Measurements from ENCODE around the gene TMEM150B. TPM values are rescaled to one million over a fixed set of nuclear protein-coding genes. Genes with fewer than 3 reads are reported as not detected.

The TMEM150B gene
- total and polyA plus RNA-seq, 2 of the 4 experiments (the other 2 are of a cell fraction), result not detected

DNA sequence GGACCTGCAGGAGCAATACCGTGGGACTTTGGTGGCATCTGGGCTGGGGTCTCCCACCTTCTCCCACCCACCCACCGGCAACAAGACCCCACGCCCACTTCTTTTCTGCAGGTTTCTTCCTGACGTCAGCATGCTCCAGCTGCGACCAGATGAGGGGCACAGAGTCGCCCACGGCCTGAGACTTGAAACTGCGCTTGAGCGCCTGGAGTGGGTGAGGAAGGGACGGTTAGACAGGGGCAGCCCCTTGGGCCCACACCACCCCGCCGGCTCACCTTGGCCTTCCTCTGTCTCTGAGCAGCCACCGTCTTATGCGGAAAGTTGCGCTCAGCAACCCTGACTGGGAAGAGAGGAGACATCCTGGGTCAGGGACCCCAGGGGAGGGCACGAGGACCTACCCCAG is 35.8 kb upstream of the TMEM150B start:
- H3K56ac ChIP-seq (ENCODE audit: extremely low read depth, insufficient read depth, low read length), result no peak overlapping the region
- no peak overlapping the region for H3K27ac ChIP-seq (ENCODE audit: insufficient read depth, low read length)
- H2BK15ac ChIP-seq (ENCODE audit: low read depth, low read length), result no peak overlapping the region
- no peak overlapping the region for H3K18ac ChIP-seq (ENCODE audit: low read depth, low read length)
- H2BK5ac ChIP-seq (ENCODE audit: low read depth, low read length, poor library complexity, severe bottlenecking), result no peak overlapping the region
- no peak overlapping the region for H3K23ac ChIP-seq (ENCODE audit: low read depth, low read length)
- H3K79me1 ChIP-seq (ENCODE audit: low read depth in 1 of 2, low read length in 2 of 2), result peaks cover 0 to 4% of the 10 kb centered on the region in 2 experiments; a peak in 1 of 4 replicates
- no peak overlapping the region for H3K9ac ChIP-seq (ENCODE audit: low read depth, low read length)
- dilution Hi-C loops (cut with HindIII; ENCODE audit: low sequenced_read_pairs, unreplicated experiment) (no loop called here), in situ Hi-C loops (cut with MboI; ENCODE audit: low sequenced_read_pairs) (no loop called here), intact Hi-C loops (cut with micrococcal nuclease) (no loop called here)
- BruUV-seq (replicated peaks), result no TSS peak
- no peak for TF ChIP-seq MXI1 (IDR thresholded peaks at IDR 0.05; ENCODE audit: borderline replicate concordance, low read depth, low read length)
- no peak for TF ChIP-seq RFX5 (IDR thresholded peaks at IDR 0.05; ENCODE audit: low read depth, low read length)
- TF ChIP-seq POLR2A (IDR thresholded peaks at IDR 0.05; ENCODE audit: low read depth, low read length), result no peak
- no peak for TF ChIP-seq USF2 (IDR thresholded peaks at IDR 0.05; ENCODE audit: low read depth, low read length)
- no peak for TF ChIP-seq BHLHE40 (IDR thresholded peaks at IDR 0.05; ENCODE audit: low read depth, low read length)
- TF ChIP-seq MAFK (IDR thresholded peaks at IDR 0.05; ENCODE audit: low read depth, low read length), result no peak
- TF ChIP-seq CHD1 (IDR thresholded peaks at IDR 0.05; ENCODE audit: low read depth, low read length), result no peak
- TF ChIP-seq, protein P1, sequence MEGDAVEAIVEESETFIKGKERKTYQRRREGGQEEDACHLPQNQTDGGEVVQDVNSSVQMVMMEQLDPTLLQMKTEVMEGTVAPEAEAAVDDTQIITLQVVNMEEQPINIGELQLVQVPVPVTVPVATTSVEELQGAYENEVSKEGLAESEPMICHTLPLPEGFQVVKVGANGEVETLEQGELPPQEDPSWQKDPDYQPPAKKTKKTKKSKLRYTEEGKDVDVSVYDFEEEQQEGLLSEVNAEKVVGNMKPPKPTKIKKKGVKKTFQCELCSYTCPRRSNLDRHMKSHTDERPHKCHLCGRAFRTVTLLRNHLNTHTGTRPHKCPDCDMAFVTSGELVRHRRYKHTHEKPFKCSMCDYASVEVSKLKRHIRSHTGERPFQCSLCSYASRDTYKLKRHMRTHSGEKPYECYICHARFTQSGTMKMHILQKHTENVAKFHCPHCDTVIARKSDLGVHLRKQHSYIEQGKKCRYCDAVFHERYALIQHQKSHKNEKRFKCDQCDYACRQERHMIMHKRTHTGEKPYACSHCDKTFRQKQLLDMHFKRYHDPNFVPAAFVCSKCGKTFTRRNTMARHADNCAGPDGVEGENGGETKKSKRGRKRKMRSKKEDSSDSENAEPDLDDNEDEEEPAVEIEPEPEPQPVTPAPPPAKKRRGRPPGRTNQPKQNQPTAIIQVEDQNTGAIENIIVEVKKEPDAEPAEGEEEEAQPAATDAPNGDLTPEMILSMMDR (conservative IDR thresholded peaks at IDR 0.05; ENCODE audit: low read depth, low read length), result no peak
- no peak for TF ChIP-seq ELK1 (IDR thresholded peaks at IDR 0.05; ENCODE audit: borderline replicate concordance, low read depth, low read length)
- TF ChIP-seq MAZ (IDR thresholded peaks at IDR 0.05; ENCODE audit: borderline replicate concordance, low read depth, low read length), result no peak
- TF ChIP-seq SMC3 (IDR thresholded peaks at IDR 0.05; ENCODE audit: low read depth, low read length), result no peak
- no peak for TF ChIP-seq RCOR1 (IDR thresholded peaks at IDR 0.05; ENCODE audit: insufficient replicate concordance, low read length)
- no peak for TF ChIP-seq FOS (IDR thresholded peaks at IDR 0.05; ENCODE audit: low read depth, low read length)
- TF ChIP-seq CEBPB (IDR thresholded peaks at IDR 0.05; ENCODE audit: low read depth, low read length), result no peak
- no peak for TF ChIP-seq NFE2L2 (IDR thresholded peaks at IDR 0.05; ENCODE audit: low read depth, low read length)
- TF ChIP-seq RAD21 (IDR thresholded peaks at IDR 0.05; ENCODE audit: low read length), result no peak
- no peaks in the 10 kb centered on the region for H3K4me1 ChIP-seq (ENCODE audit: control insufficient read depth, insufficient read depth, low read length)
- no peak for DNase-seq
- no peak overlapping the region for H3K14ac ChIP-seq (replicated peaks; ENCODE audit: low read depth, low read length)
- peaks cover 24% of the 10 kb centered on the region for H4K20me1 ChIP-seq (ENCODE audit: insufficient read depth, low read length)
- H3K9me3 ChIP-seq (ENCODE audit: control insufficient read depth, insufficient read depth, low read length), result no peaks in the 10 kb centered on the region
- peaks cover 7% of the 10 kb centered on the region; the same call in 1 of the 2 replicates for H3K36me3 ChIP-seq (ENCODE audit: control insufficient read depth, insufficient read depth, low read length)
- H4K5ac ChIP-seq (ENCODE audit: low read depth, low read length), result no peak overlapping the region
- no peak overlapping the region for H3K4me2 ChIP-seq (ENCODE audit: low read depth, low read length)
- H2AK9ac ChIP-seq (replicated peaks; ENCODE audit: low read depth, low read length, poor library complexity), result no peak overlapping the region
- no peak overlapping the region for H2AFZ ChIP-seq (replicated peaks; ENCODE audit: low read length, poor library complexity)
- peaks cover 3% of the 10 kb centered on the region; the same call in 1 of the 2 replicates for H3K9me1 ChIP-seq (ENCODE audit: insufficient read depth, low read length)
- no peak overlapping the region for H3K4me3 ChIP-seq (ENCODE audit: insufficient read depth, low read depth, low read length)
- no peak overlapping the region for H3K4ac ChIP-seq (ENCODE audit: low read depth, low read length)
- ChIA-PET POLR2A (ENCODE audit: unreplicated experiment) (no interaction called here), CTCF (interaction anchor here (0.5 kb wide), 1 partner anchor 246 kb away, joined by 3 read pairs; no protein-coding TSS in a partner anchor)
- H4K8ac ChIP-seq (ENCODE audit: low read depth in 2 of 2, low read length in 2 of 2), result no peak overlapping the region
- no peak overlapping the region for H2BK20ac ChIP-seq (ENCODE audit: low read depth, low read length)
- ATAC-seq (ENCODE audit: low read depth), result no peak
- 82% methylated on average over 13 of the region's 16 CpGs; no CpG with 5 or more reads in 1 of the 2 experiments for WGBS, 2 experiments (ENCODE audit: extremely low coverage in 2 of 2, insufficient read length in 1 of 2)
- H3K27me3 ChIP-seq (ENCODE audit: control insufficient read depth, insufficient read depth, low read length), result peaks cover 8% of the 10 kb centered on the region
- H4K91ac ChIP-seq (ENCODE audit: insufficient read depth, low read depth, low read length), result no peak overlapping the region
- no peak overlapping the region for H2BK120ac ChIP-seq (ENCODE audit: low read depth, low read length)
- no peak overlapping the region for H2AK5ac ChIP-seq (ENCODE audit: low read depth, low read length)

Measured in IMR-90 (cell line).